A549 (cell line): ENCODE data around the gene APBB2. TPM values are rescaled to one million over a fixed set of nuclear protein-coding genes. Genes with fewer than 3 reads are reported as not detected.

Experiments
- ATAC-seq, 2 experiments: fragments of 200-7000 bp in 1 of 2; fragments of >200 bp in 1 of 2; cut with Nextera tagmentation in 1 of 2; cut with Tn5 transposase in 1 of 2; 3 replicates each; pipeline versions ENCODE4 v1.8.0 to v1.9.1; 2018 to 2020; ENCODE audit warnings: mild to moderate bottlenecking in 1 of 2, moderate library complexity in 1 of 2
- CTCF ChIA-PET: fragments of 300-600 bp; sonication (Branson Sonifier 250); formaldehyde crosslinking; extraction: SDS; loops from one replicate; lab custom pipeline; 2021; ENCODE audit warnings: antibody characterized with exemption, inconsistent platforms; lab: Yijun Ruan, JAX
- POLR2A ChIA-PET: fragments of 350-600 bp; formaldehyde crosslinking; extraction: SDS; loops from one replicate; lab custom pipeline; 2021; ENCODE audit warnings: antibody characterized with exemption, inconsistent platforms; lab: Yijun Ruan, JAX
- DNase-seq, 2 experiments: peaks; one replicate each; pipeline versions ENCODE4 v3.0.0 to v3.0.0-alpha.2; 2011 to 2016; ENCODE audit warnings: low read depth in 1 of 2, low spot score in 1 of 2
- FAIRE-seq: peaks from 2 replicates; lab custom pipeline; 2011; peaks lifted over from hg19 to GRCh38; lab: Jason Lieb, UNC
- H3K27ac ChIP-seq, 2 experiments: fragments of >200 bp; sonication (Bioruptor Twin); formaldehyde crosslinking; 3 replicates each; pipeline ENCODE4 v1.5.1; 2016 to 2017
- H3K4me1 ChIP-seq: fragments of >200 bp; sonication (Bioruptor Twin); formaldehyde crosslinking; 3 replicates; pipeline ENCODE4 v1.6.1; 2016
- H3K4me2 ChIP-seq: fragments of >200 bp; sonication (Bioruptor Twin); formaldehyde crosslinking; 3 replicates; pipeline ENCODE4 v1.6.1; 2016
- H3K4me3 ChIP-seq: fragments of >200 bp; sonication (Bioruptor Twin); formaldehyde crosslinking; 3 replicates; pipeline ENCODE4 v1.5.1; 2016
- H3K9me3 ChIP-seq: fragments of >200 bp; sonication (Bioruptor Twin); formaldehyde crosslinking; 3 replicates; pipeline ENCODE4 v1.6.1; 2016
- CBX2 ChIP-seq: fragments of 200-600 bp; sonication (generic); IDR thresholded peaks from 2 replicates; pipeline ENCODE4 v1.6.1; 2016; ENCODE audit warnings: low read depth, mild to moderate bottlenecking, borderline replicate concordance
- CHD2 ChIP-seq: fragments of 150-350 bp; IDR thresholded peaks from 2 replicates; pipeline ENCODE4 v1.6.1; 2014; ENCODE audit warnings: low read length; ENCODE audit not compliant: partially characterized antibody
- CTCF ChIP-seq: fragments of >200 bp; sonication (Bioruptor Twin); formaldehyde crosslinking; IDR thresholded peaks from 3 replicates; pipeline ENCODE4 v1.5.1; 2016
- E2F6 ChIP-seq: IDR thresholded peaks from 2 replicates; pipeline ENCODE4 v1.6.1; 2012; ENCODE audit warnings: low read depth, borderline replicate concordance
- EHF ChIP-seq: fragments of 250-450 bp; sonication (Bioruptor Pico); IDR thresholded peaks from 2 replicates; pipeline ENCODE4 v1.5.0; 2020; ENCODE audit warnings: mild to moderate bottlenecking
- ESRRA ChIP-seq: fragments of 150-350 bp; IDR thresholded peaks from 2 replicates; pipeline ENCODE4 v1.6.1; 2014; ENCODE audit warnings: mild to moderate bottlenecking, low read length, borderline replicate concordance
- KDM1A ChIP-seq: fragments of 200-600 bp; sonication (generic); IDR thresholded peaks from 2 replicates; pipeline ENCODE4 v1.6.1; 2016; ENCODE audit warnings: low read depth, mild to moderate bottlenecking
- MAX ChIP-seq: IDR thresholded peaks from 2 replicates; pipeline ENCODE4 v1.6.1; 2012
- NFE2L2 ChIP-seq: fragments of 150-350 bp; conservative IDR thresholded peaks from 2 replicates; pipeline ENCODE4 v1.6.1; 2014; ENCODE audit warnings: low read length
- PHF8 ChIP-seq: fragments of 200-600 bp; sonication (generic); IDR thresholded peaks from 2 replicates; pipeline ENCODE4 v1.6.1; 2016; ENCODE audit warnings: low read depth, mild to moderate bottlenecking, antibody characterized with exemption, moderate library complexity, borderline replicate concordance
- RCOR1 ChIP-seq: fragments of 150-350 bp; IDR thresholded peaks from 2 replicates; pipeline ENCODE4 v1.6.1; 2014; ENCODE audit warnings: antibody characterized with exemption, low read length, low read depth
- RFX5 ChIP-seq: fragments of 450-650 bp; IDR thresholded peaks from 2 replicates; pipeline ENCODE4 v1.7.1; 2014; ENCODE audit warnings: antibody characterized with exemption, mild to moderate bottlenecking, moderate library complexity
- ZSCAN20 ChIP-seq: fragments of 250-450 bp; sonication (Bioruptor Pico); IDR thresholded peaks from 2 replicates; pipeline ENCODE4 v1.8.0; 2022; ENCODE audit warnings: mild to moderate bottlenecking, moderate library complexity
- WGBS: methylation state at CpG from one replicate; pipeline ENCODE4 v1.1.6; 2017; ENCODE audit errors: missing lambda C conversion rate; 5-methylcytosine and 5-hydroxymethylcytosine counted together
- polyA plus RNA-seq, 4 experiments: library from polyadenylated mRNA; depleted of rRNA in 3 of 4; stranded (reverse); fragments of >200 nt; fragmentation: RNase III in 1 of 4; extraction: RNeasy Plus Mini Kit Qiagen cat#74134 plus additional on column Dnase treatment in 1 of 4; gene quantifications; 2 replicates in 3 of 4; 3 replicates in 1 of 4; pipeline ENCODE4 v1.2.3, GENCODE V29; 2011 to 2017
- TF ChIP-seq, protein P1 (sequence below): fragments of >200 bp; sonication (Bioruptor Twin); formaldehyde crosslinking; IDR thresholded peaks from 2 replicates; pipeline ENCODE4 v1.6.1; 2016
- TF ChIP-seq, protein P2 (sequence below): fragments of 250-450 bp; sonication (Bioruptor Pico); IDR thresholded peaks from 2 replicates; pipeline ENCODE4 v1.5.0; 2021; ENCODE audit warnings: mild to moderate bottlenecking, moderate library complexity, borderline replicate concordance

APBB2 gene
- polyA plus RNA-seq, 2 of the 4 experiments (the other 2 are of a cell fraction): 8.3 to 31.9 TPM

GRCh38 chr4:41211951-41212615, 2.3 kb downstream of the APBB2 start:
- Histone ChIP-seq H3K27ac (peak overlapping the region; percentile 54 to 95; a peak in 5 of 6 replicates), H3K4me1 (peaks cover 30% of the 10 kb centered on the region; the same call in 2 of the 3 replicates), H3K9me3 (no peaks in the 10 kb centered on the region), H3K4me2 (peak overlapping the region; percentile 78), H3K4me3 (peak overlapping the region; percentile 93; the same call in 1 of the 3 replicates)
- 95% methylated on average over 1 of the region's 1 CpG for WGBS
- POLR2A ChIA-PET: interaction anchor here (0.6 kb wide), 1 partner anchor 220 kb away, joined by 4 read pairs; no protein-coding TSS in a partner anchor
- ATAC-seq (no peak), FAIRE-seq (no peak), DNase-seq (no peak)
- CTCF ChIA-PET: interaction anchor here (0.6 to 9.8 kb wide), 33 partner anchors 9 to 310 kb away, joined by 3 to 135 read pairs (median 3); no protein-coding TSS in a partner anchor
- TF ChIP-seq NFE2L2 (no peak), ZSCAN20 (CRISPR knock-in tag) (no peak), ESRRA (no peak), EHF (CRISPR knock-in tag) (no peak), KDM1A (no peak), RCOR1 (no peak), PHF8 (no peak), CTCF (no peak), CHD2 (no peak)

DNA sequence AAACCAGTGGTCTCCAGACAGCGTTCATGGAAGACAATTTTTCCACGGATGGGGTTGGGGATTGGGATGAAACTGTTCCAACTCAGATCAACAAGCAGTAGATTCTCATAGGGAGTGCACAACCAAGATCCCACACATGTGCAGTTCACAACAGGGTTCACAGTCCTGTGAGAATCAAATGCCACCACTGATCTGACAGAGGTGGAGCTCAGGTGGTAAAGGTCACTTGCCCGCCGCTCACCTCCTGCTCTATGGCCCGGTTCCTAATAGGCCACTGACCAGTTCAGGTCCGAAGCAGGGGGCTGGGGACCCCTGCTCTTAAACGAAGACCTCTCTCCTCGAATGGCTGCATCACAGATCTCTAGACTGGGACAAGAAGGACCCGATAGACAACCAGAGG, 4.4 kb downstream of the APBB2 start:
- FAIRE-seq (no peak), ATAC-seq (no peak), DNase-seq (no peak)
- WGBS: 83% methylated on average over 9 of the region's 9 CpGs
- CTCF ChIA-PET: interaction anchor here (0.6 to 2.0 kb wide), 2 partner anchors 84 to 282 kb away, joined by 3 to 7 read pairs; no protein-coding TSS in a partner anchor
- H3K4me1 ChIP-seq: peaks cover 25% of the 10 kb centered on the region
- no peak overlapping the region for H3K27ac ChIP-seq
- no peaks in the 10 kb centered on the region for H3K9me3 ChIP-seq
- POLR2A ChIA-PET: no interaction called here
- TF ChIP-seq, protein P1, sequence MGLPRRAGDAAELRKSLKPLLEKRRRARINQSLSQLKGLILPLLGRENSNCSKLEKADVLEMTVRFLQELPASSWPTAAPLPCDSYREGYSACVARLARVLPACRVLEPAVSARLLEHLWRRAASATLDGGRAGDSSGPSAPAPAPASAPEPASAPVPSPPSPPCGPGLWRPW: no peak
- no peak for TF ChIP-seq NFE2L2
- TF ChIP-seq RFX5: no peak
- TF ChIP-seq MAX: no peak
- no peak for TF ChIP-seq CBX2
- TF ChIP-seq ZSCAN20 (CRISPR knock-in tag): no peak
- TF ChIP-seq E2F6: no peak
- no peak overlapping the region for H3K4me2 ChIP-seq
- H3K4me3 ChIP-seq: no peak overlapping the region

DNA sequence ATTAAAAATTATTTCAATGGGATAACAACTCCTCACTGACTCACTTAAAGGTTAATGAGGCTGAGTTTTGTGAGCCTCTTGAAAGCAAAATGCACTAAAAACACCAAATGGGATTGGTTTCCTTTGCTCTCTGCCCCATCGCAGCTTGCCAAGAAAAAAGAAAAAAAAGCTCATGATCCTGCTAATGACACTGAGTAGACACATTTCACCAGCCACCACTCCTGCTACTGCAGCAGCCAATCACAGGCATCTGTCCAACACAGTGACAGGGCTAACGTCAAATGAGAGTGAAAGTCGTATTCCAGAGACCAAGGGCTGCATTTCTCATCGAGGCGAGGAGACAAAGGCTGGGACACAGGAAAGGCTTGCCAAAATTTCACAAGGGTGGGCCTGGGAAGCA, 5.2 kb downstream of the APBB2 start:
- no peak overlapping the region for H3K27ac ChIP-seq
- TF ChIP-seq, protein P2, sequence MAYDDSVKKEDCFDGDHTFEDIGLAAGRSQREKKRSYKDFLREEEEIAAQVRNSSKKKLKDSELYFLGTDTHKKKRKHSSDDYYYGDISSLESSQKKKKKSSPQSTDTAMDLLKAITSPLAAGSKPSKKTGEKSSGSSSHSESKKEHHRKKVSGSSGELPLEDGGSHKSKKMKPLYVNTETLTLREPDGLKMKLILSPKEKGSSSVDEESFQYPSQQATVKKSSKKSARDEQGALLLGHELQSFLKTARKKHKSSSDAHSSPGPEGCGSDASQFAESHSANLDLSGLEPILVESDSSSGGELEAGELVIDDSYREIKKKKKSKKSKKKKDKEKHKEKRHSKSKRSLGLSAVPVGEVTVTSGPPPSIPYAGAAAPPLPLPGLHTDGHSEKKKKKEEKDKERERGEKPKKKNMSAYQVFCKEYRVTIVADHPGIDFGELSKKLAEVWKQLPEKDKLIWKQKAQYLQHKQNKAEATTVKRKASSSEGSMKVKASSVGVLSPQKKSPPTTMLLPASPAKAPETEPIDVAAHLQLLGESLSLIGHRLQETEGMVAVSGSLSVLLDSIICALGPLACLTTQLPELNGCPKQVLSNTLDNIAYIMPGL: no peak
- TF ChIP-seq ZSCAN20 (CRISPR knock-in tag): no peak
- no peak for TF ChIP-seq E2F6
- TF ChIP-seq, all 56 proteins: peak for 0
- WGBS: 84% methylated on average over 5 of the region's 5 CpGs
- Histone ChIP-seq H3K9me3 (no peaks in the 10 kb centered on the region), H3K4me2 (no peak overlapping the region), H3K4me3 (no peak overlapping the region), H3K4me1 (peaks cover 29% of the 10 kb centered on the region)
- ChIA-PET POLR2A (no interaction called here), CTCF (interaction anchor here (0.6 to 2.0 kb wide), 4 partner anchors 54 to 300 kb away, joined by 3 to 9 read pairs (median 6); no protein-coding TSS in a partner anchor)
- no peak for ATAC-seq
- FAIRE-seq: no peak
- DNase-seq: no peak
